GM23338 (cell line): ENCODE data around the gene IPO8.

Experiments
- CTCF ChIP-seq, 2 experiments: fragments of 200-600 bp in 1 of 2; sonication (generic) in 1 of 2; conservative IDR thresholded peaks; 2 replicates each; pipeline versions ENCODE4 v1.5.1 to v1.6.1; 2016 to 2017; ENCODE audit warnings: antibody characterized with exemption in 2 of 2, low read depth in 2 of 2, mild to moderate bottlenecking in 2 of 2, moderate library complexity in 1 of 2
- EZH2 ChIP-seq: fragments of 200-600 bp; sonication (generic); IDR thresholded peaks from one replicate; pipeline ENCODE4 v1.8.0; 2017; ENCODE audit warnings: antibody characterized with exemption, mild to moderate bottlenecking, low read depth; ENCODE audit not compliant: unreplicated experiment
- EZH2phosphoT487 ChIP-seq: fragments of 200-600 bp; sonication (generic); IDR thresholded peaks from one replicate; pipeline ENCODE4 v1.8.1; 2018; ENCODE audit warnings: antibody characterized with exemption; ENCODE audit not compliant: unreplicated experiment
- JUNB ChIP-seq: IDR thresholded peaks from one replicate; pipeline ENCODE4 v1.6.1; 2016; ENCODE audit warnings: antibody characterized with exemption; ENCODE audit not compliant: unreplicated experiment
- POLR2AphosphoS5 ChIP-seq: IDR thresholded peaks from 2 replicates; pipeline ENCODE4 v1.6.1; 2016; ENCODE audit warnings: antibody characterized with exemption, low read depth
- REST ChIP-seq: IDR thresholded peaks from one replicate; pipeline ENCODE4 v1.6.1; 2018; ENCODE audit warnings: antibody characterized with exemption; ENCODE audit not compliant: unreplicated experiment

GRCh38 chr12:30613119-30613830, 82.4 kb downstream of the IPO8 start:
- TF ChIP-seq CTCF (conservative IDR thresholded peaks at IDR 0.05; ENCODE audit: low read depth in 2 of 2): no peak
- no peak for TF ChIP-seq REST
- no peak for TF ChIP-seq EZH2phosphoT487
- TF ChIP-seq EZH2: no peak
- TF ChIP-seq POLR2AphosphoS5: no peak
- TF ChIP-seq JUNB: no peak
